ENCODE measurements around the gene PTX4. TPM values are rescaled to one million over a fixed set of nuclear protein-coding genes. Genes with fewer than 3 reads are reported as not detected.
A peak's percentile ranks its signal among the peaks of the same experiment; 100 is the strongest.

The PTX4 gene
- total RNA-seq, 1 donor from 2014 or later, result not detected

GRCh38 chr16:1499756-1500464 lies 11.2 kb upstream of the PTX4 start:
- no peak for DNase-seq

DNA sequence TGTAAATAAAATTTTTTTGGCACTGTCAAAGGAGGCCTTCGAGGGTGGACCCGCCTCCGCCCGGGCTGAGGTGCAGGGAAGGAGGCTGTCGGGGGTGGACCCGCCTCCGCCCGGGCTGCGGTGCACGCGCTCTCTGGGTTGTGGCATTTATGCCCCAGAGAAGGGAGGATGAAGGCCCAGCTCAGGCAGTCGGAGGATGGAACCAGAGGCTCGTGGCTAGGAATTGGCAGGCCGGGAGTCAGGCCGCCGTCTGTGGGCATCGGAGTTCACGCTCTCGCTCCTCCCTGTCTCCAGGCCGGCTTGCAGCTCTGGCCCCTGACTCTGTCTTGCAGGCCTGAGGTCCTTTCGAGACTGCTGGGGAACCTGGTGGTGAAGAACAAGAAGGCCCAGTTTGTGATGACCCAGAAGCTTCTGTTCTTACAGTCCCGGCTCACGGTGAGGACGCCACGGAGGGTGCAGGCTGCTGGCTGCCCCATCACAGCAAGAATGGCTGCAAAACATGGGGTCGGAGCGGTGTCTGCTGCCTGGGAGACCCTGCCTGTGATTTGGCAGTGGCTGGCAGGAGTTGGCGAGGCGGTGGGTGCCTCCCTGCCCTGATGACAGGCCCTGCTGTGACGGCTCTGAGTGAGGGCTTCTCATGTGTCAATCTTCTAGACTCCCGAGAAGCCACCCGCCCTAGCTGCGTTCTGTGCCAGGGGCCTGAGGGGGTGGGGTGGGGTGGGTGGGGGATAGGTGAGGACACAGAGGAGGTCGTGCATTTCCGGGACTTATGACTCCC lies 10.3 kb upstream of the PTX4 start:
- DNase-seq, result no peak

- no peak for DNase-seq
Measured at GRCh38 chr16:1497014-1497598, 8.4 kb upstream of the PTX4 start.

GRCh38 chr16:1496464-1496863 lies 7.7 kb upstream of the PTX4 start:
- DNase-seq, result no peak

DNA sequence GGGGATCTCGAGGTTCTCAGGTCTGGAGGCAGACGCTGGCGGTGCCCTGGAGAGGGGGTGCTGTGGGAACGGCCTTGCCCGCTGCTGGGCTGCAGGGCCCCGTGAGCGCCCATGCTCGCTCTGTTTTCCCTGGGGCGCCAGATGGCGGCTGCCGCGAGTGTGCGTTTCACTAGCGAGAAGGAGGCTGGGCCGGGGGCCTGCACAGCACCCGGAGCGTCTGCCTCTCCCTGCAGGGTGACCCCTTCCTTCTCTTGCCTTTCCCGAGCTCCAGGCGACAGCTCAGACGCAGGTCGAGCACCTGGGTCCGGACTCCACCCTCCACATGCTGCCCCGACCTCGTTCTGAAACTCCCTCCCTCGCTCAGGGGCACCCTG lies 7.1 kb upstream of the PTX4 start:
- DNase-seq, result no peak

GRCh38 chr16:1495211-1495888 lies 6.6 kb upstream of the PTX4 start:
- no peak for DNase-seq

DNA sequence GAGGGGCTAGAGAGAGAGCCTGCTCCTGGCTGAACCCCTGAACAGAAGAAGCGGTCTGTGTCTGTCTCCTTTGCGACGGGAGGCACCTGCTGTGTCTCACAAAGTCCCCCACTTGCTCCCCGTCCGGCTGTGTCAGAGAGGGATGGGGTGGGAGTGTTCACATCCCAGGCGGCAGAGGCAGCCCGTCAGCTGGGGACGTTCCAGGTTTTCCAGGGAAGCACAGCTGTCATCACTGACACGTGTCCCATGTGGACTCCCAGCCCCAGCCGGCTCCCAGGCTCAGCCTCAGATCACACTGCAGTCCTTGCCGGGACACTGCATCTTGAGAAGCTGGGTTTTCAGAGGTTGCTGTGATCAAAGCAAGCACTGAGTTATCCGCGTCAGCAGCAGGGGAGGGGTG lies 6.0 kb upstream of the PTX4 start:
- DNase-seq, result no peak

DNA sequence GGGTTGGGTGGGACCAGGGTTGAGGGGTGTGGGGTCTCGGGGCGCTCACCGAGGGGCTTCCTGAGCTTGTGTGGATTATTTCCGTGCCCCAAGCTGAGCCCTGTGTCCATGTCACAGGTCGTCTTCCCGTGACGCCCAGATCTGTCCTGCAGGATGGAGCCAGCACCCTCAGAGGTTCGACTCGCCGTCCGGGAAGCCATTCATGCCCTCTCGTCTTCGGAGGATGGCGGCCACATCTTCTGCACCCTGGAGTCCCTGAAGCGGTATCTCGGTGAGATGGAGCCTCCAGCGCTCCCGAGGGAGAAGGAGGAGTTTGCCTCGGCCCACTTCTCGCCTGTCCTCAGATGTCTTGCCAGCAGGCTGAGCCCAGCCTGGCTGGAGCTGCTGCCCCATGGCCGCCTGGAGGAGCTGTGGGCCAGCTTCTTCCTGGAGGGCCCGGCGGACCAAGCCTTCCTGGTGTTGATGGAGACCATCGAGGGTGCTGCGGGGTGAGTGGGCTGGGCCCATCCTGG lies 5.4 kb upstream of the PTX4 start:
- DNase-seq, result peak; percentile 91

DNA sequence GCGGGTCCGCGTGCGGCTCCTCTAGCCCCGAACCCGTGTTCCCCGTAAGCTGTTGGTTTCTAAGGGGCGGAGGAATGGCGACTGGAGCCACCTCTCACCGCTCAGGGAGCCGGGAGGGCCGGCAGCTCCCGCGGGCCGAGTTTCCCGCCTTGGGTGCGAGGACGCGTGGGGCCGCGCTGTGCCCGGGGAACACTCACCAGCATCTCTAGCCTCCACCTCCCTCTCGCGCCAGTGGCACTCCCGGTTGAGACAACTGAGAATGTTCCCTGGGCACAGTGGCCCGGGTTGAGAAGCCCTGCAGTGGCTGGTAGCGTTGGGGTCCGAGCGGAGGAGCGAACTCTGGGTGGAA lies 5.0 kb upstream of the PTX4 start:
- peak; percentile 30 for DNase-seq

- peak; percentile 88 for DNase-seq
Measured at GRCh38 chr16:1492923-1493745, 4.4 kb upstream of the PTX4 start, which contains the start of gene TELO2. TSS of gene TELO2 (plus strand) at chr16:1493360. CDS start at chr16:1494282, 922 bp downstream.

DNA sequence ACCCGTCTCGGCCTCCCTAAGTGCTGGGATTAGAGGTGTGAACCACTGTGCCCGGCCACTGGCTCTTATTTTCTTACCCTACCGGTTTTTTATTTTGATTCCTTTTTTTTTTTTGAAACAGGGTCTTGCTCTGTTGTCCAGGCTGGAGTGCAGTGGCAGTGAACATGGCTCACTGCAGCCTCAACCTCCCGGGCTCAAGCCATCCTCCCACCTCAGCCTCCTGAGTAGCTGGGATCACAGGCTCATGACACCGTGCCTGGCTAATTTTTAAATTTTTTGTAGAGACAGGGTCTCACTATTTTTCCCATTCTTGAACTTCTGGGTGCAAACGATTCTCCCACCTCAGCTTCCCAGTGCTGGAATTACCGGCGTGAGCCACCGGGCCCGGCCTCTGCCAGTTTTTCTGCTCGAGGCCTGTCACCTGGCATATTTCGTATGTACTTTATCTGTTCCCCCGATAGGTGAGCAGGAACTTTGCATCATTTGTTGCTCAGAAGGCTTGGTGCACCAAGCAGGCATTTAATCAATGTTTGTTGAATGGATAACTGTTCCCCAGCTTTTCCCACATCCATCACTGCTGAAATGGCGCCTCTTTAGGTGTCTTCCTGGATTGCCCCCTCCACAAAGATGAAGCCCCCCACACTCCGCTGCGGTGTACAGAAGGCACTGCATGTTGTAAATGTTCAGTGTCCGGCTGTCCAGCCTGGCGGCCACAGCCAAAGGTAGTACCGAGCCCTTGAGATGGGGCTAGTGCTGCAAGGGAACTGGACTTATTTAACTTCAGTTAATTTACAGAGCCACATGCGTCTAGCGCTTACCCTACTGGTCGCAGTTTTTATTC lies 3.6 kb upstream of the PTX4 start:
- DNase-seq, result no peak

- DNase-seq, result no peak
Measured at GRCh38 chr16:1491327-1491726, 2.6 kb upstream of the PTX4 start.

DNA sequence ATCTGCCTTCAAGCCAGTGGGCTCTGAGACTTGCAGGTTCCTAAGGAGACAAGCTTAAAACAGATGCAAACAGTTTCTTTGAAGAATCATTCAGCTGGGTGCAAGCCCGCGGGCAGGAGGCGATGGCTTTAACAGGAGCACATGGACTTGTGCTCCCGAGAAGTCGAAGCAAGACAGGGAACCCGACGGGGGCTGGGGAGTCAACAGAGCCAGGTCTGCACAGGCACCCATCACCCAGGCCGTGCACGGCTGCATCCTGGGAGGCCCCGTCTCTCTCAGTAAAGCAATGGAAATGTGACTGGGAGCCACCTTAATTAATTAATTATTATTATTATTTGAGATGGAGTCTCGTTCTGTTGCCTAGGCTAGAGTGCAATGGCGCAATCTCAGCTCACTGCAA lies 333 bp upstream of the PTX4 start:
- DNase-seq, result no peak

GRCh38 chr16:1488054-1488601 lies 616 bp downstream of the PTX4 start:
- no peak for DNase-seq

- DNase-seq, result no peak
Measured at GRCh38 chr16:1487395-1488053, 1.2 kb downstream of the PTX4 start.

GRCh38 chr16:1486551-1487390 lies 2.0 kb downstream of the PTX4 start:
- no peak for DNase-seq

GRCh38 chr16:1485847-1486496 lies 2.8 kb downstream of the PTX4 start:
- no peak for DNase-seq

DNA sequence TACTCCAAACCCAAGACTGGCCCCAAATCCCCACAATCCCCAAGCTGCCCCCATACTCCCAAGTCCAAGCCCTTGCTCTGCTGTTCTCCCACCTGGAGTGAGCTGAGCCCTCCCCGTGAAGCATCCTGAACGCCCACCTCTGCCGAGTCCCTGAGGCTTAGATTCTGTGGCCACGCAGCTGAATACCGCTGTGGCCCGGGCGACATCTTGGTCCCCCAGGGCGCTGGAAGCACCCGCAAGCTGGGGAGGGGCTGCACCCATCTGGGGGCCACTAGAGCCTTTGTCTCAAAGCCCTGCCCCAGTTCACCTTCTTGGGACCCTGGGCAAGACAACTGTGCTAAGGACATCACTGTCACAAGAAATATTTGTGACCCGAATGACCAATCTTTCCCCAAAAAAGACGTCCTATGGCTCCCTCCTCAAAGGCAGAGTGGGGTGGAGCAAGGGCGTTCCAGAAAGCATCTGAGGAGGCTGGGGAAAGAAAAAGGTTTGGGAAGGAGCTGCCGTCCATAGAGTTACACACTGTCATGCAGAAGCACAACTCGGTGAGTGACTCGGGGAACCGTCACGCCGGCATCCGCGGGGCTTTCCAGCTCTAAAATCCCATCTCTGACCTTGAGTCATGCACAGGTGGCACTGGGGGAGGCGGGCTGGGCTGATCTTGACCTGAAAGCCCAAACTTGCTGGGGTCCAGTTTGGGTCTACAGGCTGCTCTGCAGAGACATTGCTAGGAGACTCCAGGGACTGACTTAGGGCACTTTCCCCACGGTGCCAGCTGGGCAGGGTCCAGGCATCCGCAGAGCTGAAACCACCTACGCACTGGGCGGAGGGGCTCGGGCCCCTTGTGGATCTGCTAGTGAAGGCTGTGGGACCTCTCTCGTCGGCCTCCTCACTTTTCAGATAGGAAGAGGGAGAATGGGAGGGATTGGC lies 6.6 kb downstream of the PTX4 start:
- no peak for DNase-seq

All from dermis blood vessel endothelial cell (primary cell).